ENCODE measurements around the gene KAT14.
"Not testable (repeated sequence)": the region's sequence is repeated elsewhere in the genome, so short reads cannot be mapped to it uniquely, and the experiment has no call there.

Gene KAT14

GRCh38 chr20:18165553-18165952, 27.9 kb downstream of the KAT14 start:
- no peak for DNase-seq

DNA sequence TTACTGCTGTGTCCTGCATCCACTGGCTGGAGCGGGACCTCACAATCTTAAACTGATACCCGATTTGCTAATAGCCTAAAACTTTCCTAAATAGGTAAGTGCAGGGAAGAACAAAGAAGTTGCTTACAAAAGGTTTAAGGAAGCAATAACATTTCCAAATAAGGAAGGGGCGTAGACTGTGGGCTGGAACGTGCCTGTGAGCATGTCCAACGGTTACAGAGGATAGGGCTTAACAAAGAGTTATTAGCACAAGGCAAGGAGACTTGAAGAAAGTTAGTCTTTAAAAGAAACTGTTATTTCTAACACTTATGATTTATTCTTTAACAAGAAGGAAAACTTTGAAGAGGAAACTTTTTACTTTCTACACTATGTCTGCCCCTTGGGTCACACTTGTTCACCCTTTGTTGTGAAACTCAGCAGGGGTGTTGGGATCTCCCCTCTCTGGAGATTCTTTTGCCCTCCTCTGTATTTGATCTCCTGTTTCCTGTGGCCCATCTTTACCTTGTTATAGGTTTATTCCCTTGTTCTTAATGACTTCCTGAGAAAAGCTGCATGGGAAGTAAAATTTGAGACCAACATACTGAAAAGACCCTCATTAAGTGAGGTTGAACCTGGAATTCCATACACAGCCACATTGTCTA, 28.7 kb downstream of the KAT14 start:
- DNase-seq: no peak

DNA sequence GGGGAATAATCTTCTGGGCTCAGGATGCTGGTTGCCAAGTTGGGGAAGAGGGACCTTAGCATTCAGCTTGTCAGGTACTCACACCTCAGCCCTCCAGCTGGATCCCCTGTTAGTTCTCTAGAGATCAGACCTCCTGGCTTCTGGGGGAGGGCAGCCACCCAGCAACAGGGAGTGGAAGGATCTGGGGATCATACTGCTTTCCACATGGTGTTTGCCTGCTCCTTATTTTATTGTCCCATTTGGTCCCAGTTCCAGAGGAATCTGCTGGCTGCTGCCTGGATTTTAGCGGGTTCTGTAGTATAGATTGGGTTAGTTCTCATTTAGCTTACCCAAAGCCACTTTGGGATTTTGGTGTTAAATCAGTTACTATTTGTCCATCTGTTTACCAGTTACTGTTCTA, 29.3 kb downstream of the KAT14 start:
- DNase-seq: no peak

GRCh38 chr20:18172379-18172778, 34.7 kb downstream of the KAT14 start:
- DNase-seq: no peak

DNA sequence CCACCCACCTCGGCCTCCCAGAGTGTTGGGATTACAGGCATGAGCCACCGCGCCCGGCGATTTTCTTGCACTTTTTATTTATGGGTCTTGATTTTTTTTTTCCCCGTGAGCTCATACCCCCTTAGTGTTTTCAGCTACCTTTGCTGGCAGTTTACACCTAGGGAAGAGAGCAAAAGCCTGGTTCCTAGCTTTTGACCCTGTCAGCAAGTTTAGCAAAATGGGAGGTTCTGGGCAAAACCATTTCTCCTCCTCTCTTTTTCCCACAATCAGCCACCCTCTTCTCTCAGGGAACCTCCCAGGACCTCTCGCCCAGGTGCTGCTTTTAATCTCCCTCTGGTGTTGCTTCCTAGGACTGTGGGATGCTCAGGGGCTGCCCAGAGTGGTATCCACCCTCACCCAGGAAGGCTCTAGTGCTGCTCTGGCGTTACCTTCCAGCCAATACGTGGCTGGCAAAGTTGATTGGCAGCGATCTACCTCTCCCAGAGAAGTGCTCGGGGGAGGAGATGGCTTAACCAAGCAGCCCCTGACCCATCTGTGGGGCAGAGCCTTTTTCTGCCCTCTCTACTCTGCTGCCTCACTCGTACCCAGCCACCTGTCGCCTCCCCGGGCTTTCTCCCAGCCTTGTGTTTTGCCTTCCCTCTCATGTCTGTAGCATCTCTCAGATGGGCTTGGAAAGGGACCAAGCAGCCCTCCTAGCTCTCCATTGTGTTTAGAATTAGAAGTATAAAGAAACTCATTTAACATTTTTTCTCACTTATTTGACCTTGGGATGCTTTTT, 37.4 kb downstream of the KAT14 start:
- no peak for DNase-seq

DNA sequence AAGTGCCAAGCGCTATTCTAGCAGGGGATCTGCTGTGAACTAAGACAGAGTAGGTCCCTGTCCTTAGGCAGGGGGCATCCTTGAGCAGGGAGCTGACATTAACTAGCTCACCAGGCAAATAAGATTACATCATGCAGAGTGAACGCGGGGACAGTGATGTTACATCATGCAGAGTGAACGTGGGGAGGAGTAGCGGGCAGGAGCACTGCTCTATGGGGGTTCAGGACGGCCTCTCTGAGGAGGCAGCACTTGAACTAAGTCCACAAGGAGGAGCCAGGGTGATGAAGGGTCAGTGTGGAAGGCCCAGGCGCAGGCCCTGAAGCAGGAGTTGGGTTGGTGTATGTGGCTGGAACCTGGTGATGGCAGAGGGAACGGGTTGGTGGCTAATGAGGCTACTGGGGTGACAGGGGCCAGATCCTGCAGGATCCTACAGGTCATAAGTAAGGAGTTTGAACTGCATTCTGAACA, 38.7 kb downstream of the KAT14 start:
- peak; percentile 26 for DNase-seq

DNA sequence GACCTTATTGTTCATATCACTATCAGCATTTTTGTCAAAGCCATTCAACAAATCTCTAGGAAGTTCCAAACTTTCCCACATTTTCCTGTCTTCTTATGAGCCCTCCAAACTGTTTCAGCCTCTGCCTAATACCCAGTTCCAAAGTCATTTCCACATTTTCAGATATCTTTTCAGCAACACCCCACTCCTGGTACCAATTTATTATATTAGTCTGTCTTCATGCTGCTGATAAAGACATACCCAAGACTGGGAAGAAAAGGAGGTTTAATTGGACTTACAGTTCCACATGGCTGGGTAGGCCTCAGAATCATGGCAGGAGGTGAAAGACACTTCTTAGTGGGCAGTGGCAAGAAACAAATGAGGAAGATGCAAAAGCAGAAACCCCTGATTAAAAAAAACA, 42.7 kb downstream of the KAT14 start:
- DNase-seq: not testable (repeated sequence)

DNA sequence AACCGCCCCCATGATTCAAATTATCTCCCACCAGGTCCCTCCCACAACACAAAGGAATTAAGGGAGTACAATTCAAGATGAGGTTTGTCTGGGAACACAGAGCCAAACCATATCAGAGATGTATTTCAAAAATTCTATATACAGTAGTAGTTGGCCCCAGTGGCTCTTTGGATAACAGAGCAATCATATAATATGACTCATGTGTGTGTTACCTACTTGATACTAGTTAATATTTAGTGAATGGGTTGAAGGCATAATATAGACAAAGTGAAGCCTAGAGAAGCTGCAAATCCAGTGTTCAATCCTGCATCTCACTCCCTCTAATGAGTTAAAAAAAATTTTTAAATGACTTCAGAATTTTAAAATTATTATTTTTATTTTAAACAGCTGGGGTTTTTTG, 43.2 kb downstream of the KAT14 start:
- DNase-seq: no peak

DNA sequence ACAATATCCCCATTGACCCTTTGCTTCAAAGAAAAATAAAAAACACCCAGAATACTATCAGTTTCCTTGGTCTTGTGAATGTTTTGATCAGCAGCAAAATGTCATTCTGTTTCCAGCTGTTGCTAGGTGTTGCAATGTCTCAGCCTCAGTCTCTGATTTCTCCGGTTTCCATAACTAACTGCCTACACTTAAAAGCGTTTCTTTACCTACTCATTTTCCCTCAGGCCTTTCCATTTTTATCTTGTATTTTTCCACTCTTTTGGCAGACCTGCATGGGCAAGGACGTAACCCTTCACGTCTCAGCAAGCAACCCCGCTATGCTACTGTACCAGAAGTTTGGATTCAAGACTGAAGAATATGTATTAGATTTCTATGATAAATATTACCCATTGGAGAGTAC, 49.4 kb downstream of the KAT14 start:
- no peak for DNase-seq

DNA sequence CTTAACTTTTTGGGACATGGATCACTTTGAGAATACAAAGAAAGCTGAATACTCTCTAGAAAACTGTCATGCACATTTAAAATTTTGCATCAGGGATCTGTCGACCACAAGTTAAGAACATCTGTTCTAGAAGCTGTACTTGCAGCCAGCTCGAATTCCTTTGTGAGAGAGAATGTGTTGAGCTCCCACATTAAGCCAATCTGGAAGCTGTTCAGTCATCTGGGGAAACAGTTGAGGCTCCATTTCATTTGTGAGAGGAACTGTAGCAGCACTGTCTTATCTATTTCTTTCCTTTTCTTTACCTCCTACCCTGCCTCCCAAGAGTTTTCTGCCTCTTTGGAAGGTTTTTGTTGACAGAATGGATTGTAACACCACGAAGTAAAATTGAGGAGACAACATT, 50.8 kb downstream of the KAT14 start:
- DNase-seq: no peak

DNA sequence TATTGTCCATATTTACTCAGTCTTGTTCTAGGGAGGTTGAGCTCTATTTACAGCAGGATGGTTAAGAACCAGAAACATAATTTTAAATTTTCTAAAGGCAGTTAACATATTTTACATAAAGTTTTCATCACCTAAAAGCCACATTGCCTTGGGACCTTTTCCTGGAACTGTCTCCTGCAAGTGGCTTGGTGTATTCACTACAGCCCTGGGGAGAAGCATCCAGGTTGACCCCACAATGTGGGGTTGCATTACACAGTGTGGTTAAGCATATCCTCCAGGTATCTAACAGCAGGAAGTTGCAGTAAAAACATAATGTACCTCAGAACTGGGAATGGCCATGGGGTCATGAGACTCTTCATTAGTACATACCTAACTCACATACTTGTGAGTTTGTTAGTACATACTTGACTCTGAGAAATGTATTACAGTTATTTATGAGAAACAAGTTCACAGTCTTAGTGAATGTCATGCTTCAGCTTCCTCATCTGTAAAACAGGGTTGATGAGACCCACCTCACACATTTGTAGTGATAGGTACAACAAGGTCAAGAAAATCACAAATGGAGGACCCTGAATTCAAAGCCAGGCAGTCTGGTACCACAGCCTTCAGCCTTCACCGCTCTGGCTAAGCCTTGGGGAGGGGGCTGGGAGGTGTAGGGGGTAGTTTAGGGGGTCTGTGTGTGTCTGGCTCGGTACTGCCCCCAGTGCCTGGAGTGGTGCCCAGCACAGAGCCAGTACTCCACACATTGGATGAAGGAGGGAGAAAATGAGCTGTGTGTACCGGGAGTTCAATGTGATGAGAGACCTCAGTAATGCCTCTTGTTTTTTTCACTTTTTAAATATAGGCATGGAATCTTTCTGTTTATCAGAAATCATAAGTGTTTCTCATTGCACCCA, 52.9 kb downstream of the KAT14 start:
- no peak for DNase-seq

DNA sequence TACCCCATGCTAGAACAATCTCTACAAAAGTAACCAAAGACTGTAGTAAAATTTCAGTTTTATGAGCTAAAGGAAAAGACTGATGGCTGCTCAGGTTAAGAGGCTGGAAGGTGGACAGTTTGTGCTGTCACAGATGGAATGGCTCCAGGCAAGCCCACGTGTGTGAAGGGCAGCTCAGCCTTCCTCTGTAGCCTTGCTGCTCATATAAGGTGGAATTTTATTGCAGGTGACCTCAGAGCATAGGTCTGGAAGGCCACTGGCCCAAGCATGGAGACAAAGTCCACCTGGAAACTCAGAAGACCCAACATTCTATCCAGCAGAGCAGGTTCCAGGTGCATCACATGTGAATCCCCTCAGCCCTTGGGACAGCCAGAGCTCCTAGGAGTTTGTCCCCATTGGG, 53.6 kb downstream of the KAT14 start:
- DNase-seq: no peak

- DNase-seq: not testable (repeated sequence)
Measured at GRCh38 chr20:18194461-18194860, 56.8 kb downstream of the KAT14 start.

- no peak for DNase-seq
Measured at GRCh38 chr20:18195931-18196330, 58.3 kb downstream of the KAT14 start.

- DNase-seq: no peak
Measured at GRCh38 chr20:18197382-18198070, 59.9 kb downstream of the KAT14 start.

GRCh38 chr20:18202966-18203365, 65.3 kb downstream of the KAT14 start:
- no peak for DNase-seq

DNA sequence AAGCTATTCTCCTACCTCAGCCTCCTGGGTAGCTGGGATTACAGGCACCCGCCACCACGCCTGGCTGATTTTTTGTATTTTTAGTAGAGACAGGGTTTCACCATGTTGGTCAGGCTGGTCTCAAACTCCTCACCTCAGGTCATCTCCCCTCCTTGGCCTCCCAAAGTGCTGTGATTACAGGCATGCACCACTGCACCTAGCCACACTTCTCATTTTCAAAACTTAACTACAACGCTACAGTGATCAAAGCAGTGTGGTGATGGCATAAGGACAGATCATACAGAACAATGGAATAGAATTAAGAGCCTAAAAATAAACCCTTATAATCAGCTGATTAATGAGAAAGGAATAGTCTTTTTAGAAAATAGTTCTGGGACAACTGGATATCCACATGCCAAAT, 66.0 kb downstream of the KAT14 start:
- DNase-seq: not testable (repeated sequence)

- no peak for DNase-seq
Measured at GRCh38 chr20:18213002-18213401, 75.3 kb downstream of the KAT14 start.

DNA sequence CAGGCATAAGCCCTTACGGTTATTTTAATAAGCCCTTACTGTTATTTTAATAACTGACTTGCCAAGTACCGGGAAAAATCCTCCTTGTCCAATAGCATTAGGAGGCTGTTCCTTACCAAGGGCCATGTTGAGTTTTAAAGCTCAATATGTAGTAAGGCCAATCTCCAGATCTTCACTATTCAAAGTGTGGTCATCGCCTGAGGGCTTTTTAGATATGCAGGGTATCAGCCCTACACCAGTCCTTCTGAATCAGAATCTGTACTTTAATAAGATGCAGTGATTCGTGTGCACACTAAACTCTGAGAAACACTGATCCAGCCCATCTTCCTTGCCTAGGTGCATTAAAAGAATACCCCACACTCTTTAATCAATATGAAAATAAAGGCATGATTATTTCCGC, 77.9 kb downstream of the KAT14 start:
- no peak for DNase-seq

GRCh38 chr20:18218280-18218679, 80.6 kb downstream of the KAT14 start:
- DNase-seq: no peak

DNA sequence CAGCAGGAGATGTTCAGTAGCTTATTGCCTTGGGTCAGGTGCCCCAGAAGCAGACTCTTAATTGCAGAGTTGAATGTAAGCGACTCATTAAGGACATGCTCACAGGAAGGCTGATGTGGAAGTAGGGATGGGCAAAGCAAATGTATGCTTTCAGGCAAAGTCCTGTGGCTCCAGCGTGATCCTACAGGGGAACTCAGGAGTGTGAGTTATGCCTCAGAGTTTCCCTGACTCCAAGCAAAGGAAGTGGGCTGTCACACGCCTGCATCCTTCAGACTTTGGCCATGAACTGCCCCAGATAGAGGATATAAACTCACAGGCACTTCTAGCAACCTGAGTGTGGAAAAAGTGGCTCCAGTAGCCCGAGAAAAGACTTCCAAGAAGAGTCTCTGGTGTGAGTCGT, 85.7 kb downstream of the KAT14 start:
- no peak for DNase-seq

DNA sequence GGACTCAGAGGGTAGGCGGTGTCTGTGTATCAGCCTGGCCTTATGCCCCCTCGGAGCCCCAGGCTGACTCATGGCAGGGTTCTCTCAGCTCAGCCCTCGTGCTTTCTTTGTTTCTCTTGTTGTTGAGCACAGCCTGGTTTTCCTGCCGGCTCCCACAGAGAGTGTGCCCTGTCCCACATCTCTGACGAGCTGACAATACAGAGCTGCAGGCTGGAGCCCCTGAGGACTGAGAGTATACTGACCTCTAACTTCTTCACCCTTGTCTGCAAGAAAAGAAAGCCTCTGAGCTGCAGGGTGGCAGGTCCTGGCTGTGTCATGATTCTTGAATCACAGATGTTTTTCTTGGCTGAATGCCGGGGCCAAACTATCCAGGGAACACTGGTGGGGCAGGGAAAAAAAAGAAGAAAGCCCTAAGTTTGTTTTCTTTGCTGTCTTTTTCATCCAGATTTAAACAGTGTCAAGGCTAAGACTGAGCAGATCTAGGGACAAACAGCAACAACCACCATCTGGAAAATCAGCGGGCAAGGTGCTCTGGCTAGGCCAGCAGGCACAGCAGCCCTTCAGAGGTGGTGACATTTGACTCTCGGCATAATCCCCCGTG, 87.4 kb downstream of the KAT14 start:
- no peak for DNase-seq

DNA sequence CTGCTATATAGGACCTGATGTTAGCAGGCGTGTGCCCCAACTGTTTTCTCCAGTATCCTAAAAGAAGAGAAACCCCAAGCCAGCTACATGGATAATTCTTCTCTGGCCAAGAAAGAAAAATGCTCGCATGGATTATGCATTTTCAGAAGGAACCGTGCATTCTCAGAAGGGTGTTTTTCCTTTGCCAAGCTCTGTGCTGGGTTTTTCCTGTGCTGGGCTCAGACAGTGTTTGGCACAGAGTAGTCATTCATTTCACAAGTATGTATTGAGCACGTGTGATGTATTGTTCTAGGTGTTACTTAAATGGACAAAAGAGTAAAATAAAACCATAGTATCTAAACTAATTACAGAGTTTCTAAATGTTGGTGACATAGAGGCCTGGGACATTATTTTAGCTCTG, 88.0 kb downstream of the KAT14 start:
- no peak for DNase-seq
